Thyroid gland (tissue), 4 donors: ENCODE measurements around the gene PC.

Source experiments
- CTCF ChIP-seq, 6 experiments: fragments of 200-600 bp in 3 of 6; fragments of 450-650 bp in 3 of 6; sonication (generic) in 3 of 6; IDR thresholded peaks; one replicate each; pipeline ENCODE4 v1.5.1; 2016 to 2019; ENCODE audit warnings: antibody characterized with exemption in 6 of 6, mild to moderate bottlenecking in 2 of 6, inconsistent platforms in 1 of 6, moderate library complexity in 1 of 6
- POLR2A ChIP-seq, 2 donors: fragments of 450-650 bp; IDR thresholded peaks; one replicate each; pipeline ENCODE4 v1.6.1; 2017; ENCODE audit warnings: antibody characterized with exemption in 2 of 2, mild to moderate bottlenecking in 2 of 2, moderate library complexity in 1 of 2

- TF ChIP-seq CTCF (IDR thresholded peaks at IDR 0.05) (no peak), POLR2A (IDR thresholded peaks at IDR 0.05) (no peak)
These were observed 112.3 kb downstream of the PC start for GRCh38 chr11:66845876-66846212.
